Memory B cell (primary cell): Measurements from ENCODE around the gene TTLL4.
"Not testable (repeated sequence)": the region's sequence is repeated elsewhere in the genome, so short reads cannot be mapped to it uniquely, and the experiment has no call there.

Experiments
- ATAC-seq: fragments of 150-1000 bp; cut with Tn5 transposase; 2 replicates; pipeline ENCODE4 v1.10.0; 2021; ENCODE audit warnings: low read depth, mild to moderate bottlenecking, moderate library complexity
- DNase-seq, 2 donors: peaks; one replicate each; pipeline ENCODE4 v3.0.0; 2022; ENCODE audit warnings: low spot score in 2 of 2
- H3K27ac Mint-ChIP-seq: one replicate; pipeline ENCODE4 v1.8.0; 2022; ENCODE audit warnings: mild to moderate bottlenecking, moderate library complexity, mixed read lengths
- H3K27me3 Mint-ChIP-seq: one replicate; pipeline ENCODE4 v1.8.0; 2022; ENCODE audit warnings: mixed read lengths
- H3K36me3 Mint-ChIP-seq: one replicate; pipeline ENCODE4 v1.8.0; 2022; ENCODE audit warnings: mild to moderate bottlenecking, mixed read lengths
- H3K4me1 Mint-ChIP-seq: one replicate; pipeline ENCODE4 v1.8.0; 2022; ENCODE audit warnings: mixed read lengths
- H3K4me3 Mint-ChIP-seq: one replicate; pipeline ENCODE4 v1.8.0; 2022; ENCODE audit warnings: mild to moderate bottlenecking, moderate library complexity, mixed read lengths
- H3K9me3 Mint-ChIP-seq: one replicate; pipeline ENCODE4 v1.8.0; 2022; ENCODE audit warnings: mixed read lengths

TTLL4 gene

DNA sequence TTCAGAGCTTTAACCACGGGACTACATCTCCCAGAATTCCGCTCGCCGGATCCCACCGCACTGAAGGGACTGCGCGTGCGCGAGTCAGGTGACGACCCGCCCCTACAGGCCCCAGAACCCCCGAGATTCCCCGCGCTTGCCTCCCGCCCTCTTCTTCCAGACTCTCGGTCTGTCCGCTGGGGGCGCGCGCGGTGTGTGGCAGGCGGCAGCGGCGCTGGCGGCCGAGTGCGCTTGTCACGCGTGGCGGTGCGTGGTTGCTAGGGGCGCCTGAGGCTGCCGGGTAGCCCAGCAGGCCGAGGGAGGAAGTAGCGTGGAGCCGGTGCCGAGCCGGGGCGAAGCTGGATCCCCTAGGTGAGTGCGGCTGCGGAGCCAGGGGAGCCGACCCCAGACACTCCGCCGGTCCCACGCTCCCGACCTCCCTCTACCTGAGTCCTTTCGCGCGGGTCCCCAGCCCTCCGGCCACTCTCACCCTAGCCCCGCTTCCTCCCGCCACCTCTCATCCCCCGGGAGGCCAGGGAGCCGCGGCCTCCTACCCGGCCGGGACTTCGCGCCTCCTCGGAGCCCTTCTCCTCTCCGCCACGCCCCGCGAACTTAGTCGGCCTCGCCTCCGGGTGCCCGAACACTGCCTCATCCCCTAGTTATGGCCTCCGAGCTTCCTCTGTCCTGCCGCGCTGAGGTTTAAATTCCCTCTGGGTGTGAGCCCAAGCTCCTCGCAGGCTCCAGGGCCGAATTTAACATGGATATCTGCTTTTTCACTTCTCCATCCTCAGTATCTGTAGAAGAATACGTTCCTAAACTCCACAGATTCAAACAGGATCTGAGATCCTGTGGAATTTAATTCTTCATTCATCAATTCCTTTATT, at the start of gene TTLL4:
Gene TTLL4, plus strand, starts transcription at position 149 of the 863 bp plus-strand sequence. CDS start 26,842 bp downstream, outside the sequence.
- Mint-ChIP-seq H3K4me3 (peak within 1 kb of the TSS; percentile 97), H3K4me1 (peaks cover 15% of the 10 kb centered on the region), H3K36me3 (peaks cover 2% of the 10 kb centered on the region), H3K27ac (peak within 1 kb of the TSS; percentile 95), H3K27me3 (no peaks in the 10 kb centered on the region), H3K9me3 (no peaks in the 10 kb centered on the region)
- peak; percentile 93 for ATAC-seq
- DNase-seq, result peak; percentile 98 to 100

DNA sequence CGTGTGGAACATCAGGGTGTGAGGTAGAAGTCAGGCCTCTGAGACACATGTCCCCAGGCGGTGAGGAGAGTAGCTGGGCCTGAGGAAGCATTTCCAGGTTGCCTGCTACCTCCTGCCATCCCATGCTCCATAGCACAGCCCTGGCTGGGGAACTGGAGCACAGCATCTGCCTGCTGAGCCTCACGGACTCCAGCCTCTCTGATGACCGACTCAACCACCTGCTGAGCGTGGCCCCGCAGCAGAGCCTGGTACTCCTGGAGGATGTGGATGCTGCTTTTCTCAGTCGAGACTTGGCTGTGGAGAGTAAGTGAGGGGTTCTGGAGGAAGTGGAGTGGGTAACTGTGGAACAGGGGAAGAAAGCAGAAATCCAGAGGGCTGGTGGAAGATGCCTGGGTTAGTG, 48.3 kb upstream of the TTLL4 start:
- Mint-ChIP-seq H3K27me3 (no peaks in the 10 kb centered on the region), H3K9me3 (no peaks in the 10 kb centered on the region), H3K4me1 (peaks cover 21% of the 10 kb centered on the region), H3K4me3 (no peak overlapping the region), H3K27ac (no peak overlapping the region), H3K36me3 (peaks cover 34% of the 10 kb centered on the region)
- DNase-seq, result no peak
- no peak for ATAC-seq

DNA sequence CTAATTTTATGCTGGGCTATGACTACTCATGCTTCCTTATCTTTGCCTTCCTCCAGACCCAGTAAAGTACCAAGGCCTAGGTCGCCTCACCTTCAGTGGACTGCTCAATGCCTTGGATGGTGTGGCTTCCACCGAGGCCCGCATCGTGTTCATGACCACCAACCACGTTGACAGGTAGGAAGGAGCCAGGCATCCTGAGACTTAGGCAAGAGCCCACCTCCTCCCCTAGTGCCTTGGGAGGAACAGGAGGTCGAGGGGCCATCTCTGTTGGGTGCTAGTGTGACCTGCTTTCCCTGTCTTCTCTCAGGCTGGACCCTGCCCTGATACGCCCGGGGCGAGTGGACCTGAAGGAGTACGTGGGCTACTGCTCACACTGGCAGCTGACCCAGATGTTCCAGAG, 47.8 kb upstream of the TTLL4 start:
- peak overlapping the region; percentile 5 for H3K27ac Mint-ChIP-seq
- H3K9me3 Mint-ChIP-seq, result no peaks in the 10 kb centered on the region
- ATAC-seq (no peak), DNase-seq (no peak)
- no peak overlapping the region for H3K4me3 Mint-ChIP-seq
- no peaks in the 10 kb centered on the region for H3K27me3 Mint-ChIP-seq
- peaks cover 31% of the 10 kb centered on the region for H3K36me3 Mint-ChIP-seq
- peaks cover 18% of the 10 kb centered on the region for H3K4me1 Mint-ChIP-seq

DNA sequence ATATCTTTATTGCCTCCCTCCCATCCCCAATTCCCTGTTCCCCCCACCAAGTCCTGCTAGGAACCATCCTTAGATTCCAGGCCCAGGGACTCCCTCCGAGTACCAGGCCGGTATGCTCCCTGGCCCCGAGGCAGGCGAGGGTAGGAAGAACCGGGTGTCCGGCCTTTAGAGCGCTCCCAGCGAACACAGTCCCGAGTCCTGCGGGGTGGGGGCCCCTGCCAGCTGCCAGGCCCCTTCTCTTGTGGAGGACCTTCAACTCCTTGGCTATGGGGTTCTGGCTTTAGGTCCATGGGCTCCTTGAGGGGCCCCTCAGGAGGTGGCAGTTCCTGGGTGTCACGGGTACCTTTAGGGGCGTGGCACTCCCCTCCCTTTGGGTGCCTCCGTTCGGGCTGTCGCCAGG, 46.7 kb upstream of the TTLL4 start:
- H3K27me3 Mint-ChIP-seq, result no peaks in the 10 kb centered on the region
- ATAC-seq (no peak), DNase-seq (no peak)
- no peak overlapping the region for H3K27ac Mint-ChIP-seq
- no peak overlapping the region for H3K4me3 Mint-ChIP-seq
- H3K36me3 Mint-ChIP-seq, result peaks cover 31% of the 10 kb centered on the region
- H3K9me3 Mint-ChIP-seq, result no peaks in the 10 kb centered on the region
- H3K4me1 Mint-ChIP-seq, result peaks cover 11% of the 10 kb centered on the region

DNA sequence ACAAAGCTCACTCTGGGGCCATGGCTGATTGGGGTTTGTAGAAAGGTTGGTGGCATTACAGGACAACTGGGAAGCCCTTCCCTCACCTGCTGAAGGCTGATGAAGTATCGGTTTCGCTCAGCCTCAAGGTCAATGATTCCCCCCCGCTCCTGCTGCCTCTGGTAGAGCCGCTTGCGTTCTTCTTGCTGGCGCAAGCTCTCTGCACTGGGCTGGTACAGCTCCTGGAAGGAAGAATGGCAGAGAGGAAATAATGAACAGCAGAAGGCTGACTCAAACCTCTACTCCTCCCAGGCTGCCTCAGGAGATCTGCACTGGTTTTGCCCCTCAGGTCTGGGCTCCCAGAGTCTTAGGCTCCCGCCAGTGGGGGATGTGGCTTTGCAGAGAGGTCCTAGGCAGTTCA, 46.0 kb upstream of the TTLL4 start:
- DNase-seq (no peak), ATAC-seq (no peak)
- Mint-ChIP-seq H3K27ac (no peak overlapping the region), H3K27me3 (no peaks in the 10 kb centered on the region), H3K9me3 (no peaks in the 10 kb centered on the region), H3K36me3 (peaks cover 31% of the 10 kb centered on the region), H3K4me3 (no peak overlapping the region), H3K4me1 (peaks cover 9% of the 10 kb centered on the region)

DNA sequence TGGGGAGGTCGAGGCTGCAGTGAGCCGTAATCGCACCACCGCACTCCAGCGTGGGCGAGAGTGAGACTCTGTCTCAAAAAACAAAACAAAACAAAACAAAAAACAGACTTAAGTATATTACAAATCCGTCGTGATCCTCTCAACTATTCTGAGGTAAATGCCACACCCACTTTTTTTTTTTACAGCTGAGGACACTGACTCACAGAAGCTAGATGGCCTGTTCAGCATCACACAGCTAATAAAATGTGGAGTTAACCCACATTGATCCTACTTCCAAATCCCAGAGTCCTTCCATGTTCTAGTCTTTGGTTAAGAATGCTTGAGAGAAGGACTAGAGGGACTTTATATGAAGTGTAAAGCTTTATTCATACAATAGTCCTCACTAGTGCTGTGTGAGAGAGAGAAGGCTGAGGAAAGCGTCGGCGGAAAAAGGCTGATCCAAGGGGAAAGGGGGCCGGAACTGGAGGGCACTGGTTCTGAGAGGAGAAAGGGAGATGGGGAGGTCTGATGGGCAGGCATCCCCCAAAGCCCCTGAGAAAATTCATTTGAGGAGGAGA, 39.5 kb upstream of the TTLL4 start:
- peaks cover 5% of the 10 kb centered on the region for H3K36me3 Mint-ChIP-seq
- H3K9me3 Mint-ChIP-seq, result no peaks in the 10 kb centered on the region
- H3K4me1 Mint-ChIP-seq, result peaks cover 19% of the 10 kb centered on the region
- peak overlapping the region; percentile 92 for H3K27ac Mint-ChIP-seq
- ATAC-seq, result no peak
- peak overlapping the region; percentile 94 for H3K4me3 Mint-ChIP-seq
- no peaks in the 10 kb centered on the region for H3K27me3 Mint-ChIP-seq
- no peak for DNase-seq

- H3K27me3 Mint-ChIP-seq, result no peaks in the 10 kb centered on the region
- H3K4me3 Mint-ChIP-seq, result peak within 1 kb of the TSS; percentile 94
- no peaks in the 10 kb centered on the region for H3K9me3 Mint-ChIP-seq
- peaks cover 19% of the 10 kb centered on the region for H3K4me1 Mint-ChIP-seq
- peak; percentile 97 for ATAC-seq
- peak within 1 kb of the TSS; percentile 92 for H3K27ac Mint-ChIP-seq
- peaks cover 6% of the 10 kb centered on the region for H3K36me3 Mint-ChIP-seq
- DNase-seq, result peak; percentile 60 to 63
Measured at GRCh38 chr2:218671654-218672566, 38.7 kb upstream of the TTLL4 start, which contains the start of the genes RNF25 and STK36. RNF25 (minus strand) TSS chr2:218672002; CDS start chr2:218671970, 32 bp downstream. STK36 (plus strand) TSS chr2:218672086; CDS start chr2:218672830, 744 bp downstream.

- Mint-ChIP-seq H3K4me1 (peaks cover 2% of the 10 kb centered on the region), H3K4me3 (no peak overlapping the region), H3K27ac (no peak overlapping the region), H3K36me3 (peaks cover 13% of the 10 kb centered on the region), H3K27me3 (no peaks in the 10 kb centered on the region), H3K9me3 (no peaks in the 10 kb centered on the region)
- DNase-seq (no peak), ATAC-seq (no peak)
Measured at GRCh38 chr2:218679119-218679518, 31.5 kb upstream of the TTLL4 start.

- Mint-ChIP-seq H3K9me3 (no peaks in the 10 kb centered on the region), H3K27me3 (no peaks in the 10 kb centered on the region), H3K27ac (no peak overlapping the region), H3K36me3 (peaks cover 13% of the 10 kb centered on the region), H3K4me3 (no peak overlapping the region), H3K4me1 (peaks cover 2% of the 10 kb centered on the region)
- no peak for DNase-seq
- no peak for ATAC-seq
Measured at GRCh38 chr2:218680061-218680460, 30.6 kb upstream of the TTLL4 start.

- not testable (repeated sequence) for DNase-seq, H3K9me3 Mint-ChIP-seq, H3K4me1 Mint-ChIP-seq, H3K27ac Mint-ChIP-seq, H3K27me3 Mint-ChIP-seq, H3K4me3 Mint-ChIP-seq
- ATAC-seq, result peak; percentile 68
- peaks cover 12% of the 10 kb centered on the region for H3K36me3 Mint-ChIP-seq
Measured at GRCh38 chr2:218687400-218688060, 23.1 kb upstream of the TTLL4 start.

DNA sequence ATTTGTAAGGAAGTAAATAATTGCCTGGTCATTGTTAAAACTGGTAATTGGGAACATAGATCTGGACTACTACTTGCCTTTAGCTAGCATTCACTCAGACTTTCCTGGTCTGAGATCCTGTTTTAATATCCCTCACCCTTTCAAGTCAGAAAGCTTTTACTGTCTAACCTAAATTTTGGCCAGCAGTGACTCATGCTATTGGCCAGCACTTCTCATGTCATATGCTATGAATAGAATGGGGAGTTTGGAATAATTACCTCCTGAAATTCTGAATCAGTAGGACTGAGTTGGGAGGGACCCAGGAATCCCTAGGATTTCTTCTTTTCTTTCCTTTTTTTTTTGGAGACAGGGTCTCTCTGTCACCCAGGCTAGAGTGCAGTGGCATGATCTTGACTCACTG, 19.4 kb upstream of the TTLL4 start:
- ATAC-seq (no peak), DNase-seq (no peak)
- Mint-ChIP-seq H3K36me3 (peaks cover 18% of the 10 kb centered on the region), H3K4me1 (peaks cover 4% of the 10 kb centered on the region), H3K27me3 (no peaks in the 10 kb centered on the region), H3K9me3 (no peaks in the 10 kb centered on the region), H3K27ac (no peak overlapping the region), H3K4me3 (no peak overlapping the region)

DNA sequence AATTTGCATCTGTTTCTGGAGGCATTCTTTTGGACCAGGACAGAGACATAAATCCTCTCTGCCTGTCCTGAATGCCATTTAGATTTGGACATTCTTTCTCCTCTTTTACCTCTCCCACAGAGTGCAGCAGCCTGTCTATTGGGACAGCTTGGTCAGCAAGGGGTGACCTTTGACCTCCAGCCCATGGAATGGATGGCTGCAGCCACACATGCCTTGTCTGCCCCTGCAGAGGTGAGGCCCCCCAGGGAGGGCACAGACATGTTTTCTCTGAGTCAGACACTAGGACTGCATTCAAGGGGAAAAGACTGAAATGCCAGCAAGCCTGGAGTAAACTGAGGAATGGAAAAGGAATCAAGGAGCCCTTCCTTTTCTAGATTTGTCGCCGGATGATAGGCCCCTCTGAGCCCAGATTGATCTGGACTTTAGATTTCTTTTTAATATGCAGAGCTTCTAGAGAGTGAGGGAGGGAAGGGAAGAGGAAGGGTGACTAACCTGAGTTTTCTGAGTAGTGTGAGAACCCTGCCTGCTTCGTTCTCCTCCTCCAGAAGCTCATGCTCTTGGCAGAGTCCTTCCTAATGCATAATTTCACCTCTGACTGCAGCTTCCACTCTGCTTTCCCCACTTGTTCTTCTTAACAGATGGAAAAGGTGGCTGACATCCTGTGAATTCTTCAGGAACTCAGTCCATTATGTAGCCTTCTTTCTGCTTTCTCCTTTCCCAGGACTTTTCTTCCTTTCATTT, 16.1 kb upstream of the TTLL4 start:
- no peak for ATAC-seq
- no peak overlapping the region for H3K27ac Mint-ChIP-seq
- no peak for DNase-seq
- no peak overlapping the region for H3K4me3 Mint-ChIP-seq
- H3K36me3 Mint-ChIP-seq, result peaks cover 18% of the 10 kb centered on the region
- no peaks in the 10 kb centered on the region for H3K9me3 Mint-ChIP-seq
- no peaks in the 10 kb centered on the region for H3K27me3 Mint-ChIP-seq
- H3K4me1 Mint-ChIP-seq, result no peaks in the 10 kb centered on the region

GRCh38 chr2:218698885-218699284, 11.8 kb upstream of the TTLL4 start:
- Mint-ChIP-seq H3K27me3 (no peaks in the 10 kb centered on the region), H3K36me3 (peaks cover 10% of the 10 kb centered on the region), H3K4me3 (no peak overlapping the region), H3K4me1 (no peaks in the 10 kb centered on the region), H3K27ac (no peak overlapping the region), H3K9me3 (no peaks in the 10 kb centered on the region)
- ATAC-seq (no peak), DNase-seq (no peak)
